SJSA1 (cell line): ENCODE results near the gene ALDH18A1. TPM values are rescaled to one million over a fixed set of nuclear protein-coding genes. Genes with fewer than 3 reads are reported as not detected.
A peak's percentile ranks its signal among the peaks of the same experiment; 100 is the strongest.
"Not testable (repeated sequence)": the region's sequence is repeated elsewhere in the genome, so short reads cannot be mapped to it uniquely, and the experiment has no call there.

Source experiments
- DNase-seq, 2 experiments: peaks; one replicate each; pipeline ENCODE4 v3.0.0-alpha.2; 2015 to 2020; ENCODE audit warnings: low spot score in 2 of 2, low read depth in 1 of 2
- H3K27ac ChIP-seq: fragments of 250-450 bp; sonication (Bioruptor Pico); 2 replicates; pipeline ENCODE4 v1.5.1; 2020; ENCODE audit warnings: mild to moderate bottlenecking, moderate library complexity
- H3K27me3 ChIP-seq: fragments of 250-450 bp; sonication (Bioruptor Pico); replicated peaks from 2 replicates; pipeline ENCODE4 v1.5.1; 2020; ENCODE audit warnings: mild to moderate bottlenecking, moderate library complexity
- H3K36me3 ChIP-seq: fragments of 250-450 bp; sonication (Bioruptor Pico); 2 replicates; pipeline ENCODE4 v1.5.1; 2020; ENCODE audit warnings: mild to moderate bottlenecking
- H3K4me1 ChIP-seq: fragments of 250-450 bp; sonication (Bioruptor Pico); replicated peaks from 2 replicates; pipeline ENCODE4 v1.6.1; 2021; ENCODE audit warnings: mild to moderate bottlenecking
- H3K4me3 ChIP-seq: fragments of 250-450 bp; sonication (Bioruptor Pico); 2 replicates; pipeline ENCODE4 v1.5.1; 2020; ENCODE audit warnings: mild to moderate bottlenecking
- H3K9me3 ChIP-seq: fragments of 250-450 bp; sonication (Bioruptor Pico); replicated peaks from 2 replicates; pipeline ENCODE4 v1.5.1; 2020; ENCODE audit warnings: mild to moderate bottlenecking
- total RNA-seq: library from RNA; depleted of rRNA; stranded (reverse); fragments of >200 nt; shearing (Covaris generic); gene quantifications from 2 replicates; pipeline ENCODE4 v1.2.3, GENCODE V29; 2014

The ALDH18A1 gene
- total RNA-seq, 1 experiment from 2014 or later = 55.0 TPM

DNA sequence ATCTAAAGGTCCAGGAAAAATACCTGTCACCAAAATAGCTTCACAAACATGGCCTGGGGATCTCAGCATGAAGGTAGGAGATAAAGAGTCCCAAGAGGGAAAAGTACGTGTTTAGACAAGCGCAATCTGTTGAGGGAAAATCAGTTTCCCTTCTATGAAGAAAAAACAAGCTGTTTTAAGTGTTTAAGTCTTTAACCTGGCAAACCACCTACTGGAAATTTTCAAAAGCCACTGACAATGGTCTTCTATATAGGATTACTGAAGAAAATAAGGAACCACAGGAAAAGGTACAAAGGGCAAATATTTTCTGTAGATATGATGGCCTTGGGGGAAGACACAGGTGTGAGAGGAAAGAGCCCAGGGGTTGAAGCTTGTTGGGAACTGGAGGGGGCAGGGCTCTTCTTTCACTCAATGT is 21.2 kb downstream of the ALDH18A1 start:
- no peaks in the 10 kb centered on the region for H3K9me3 ChIP-seq
- no peak for DNase-seq
- peaks cover 40% of the 10 kb centered on the region for H3K36me3 ChIP-seq
- no peaks in the 10 kb centered on the region for H3K27me3 ChIP-seq
- no peak overlapping the region for H3K4me3 ChIP-seq
- H3K27ac ChIP-seq = no peak overlapping the region
- no peaks in the 10 kb centered on the region for H3K4me1 ChIP-seq

DNA sequence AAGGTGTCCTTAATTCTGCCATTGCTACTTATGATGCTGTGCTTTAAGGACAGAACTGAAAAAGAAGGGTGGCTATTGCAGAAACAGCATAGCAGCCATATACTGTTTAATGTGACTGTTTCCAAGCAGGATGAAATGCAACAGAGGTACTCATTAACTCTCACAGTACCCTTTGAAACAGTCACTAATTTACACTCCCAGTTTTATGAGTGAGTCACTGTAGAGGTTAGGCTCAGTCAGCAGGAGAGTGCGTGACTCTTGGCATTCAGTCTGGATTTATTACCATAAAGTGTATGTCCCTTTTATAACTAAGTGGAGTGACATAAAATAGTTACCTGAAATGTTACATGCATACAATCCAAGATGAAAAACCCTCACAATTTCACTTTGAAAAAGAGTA is 27.7 kb downstream of the ALDH18A1 start:
- no peak overlapping the region for H3K4me3 ChIP-seq
- H3K36me3 ChIP-seq = peaks cover 54% of the 10 kb centered on the region
- no peak overlapping the region for H3K27ac ChIP-seq
- H3K9me3 ChIP-seq = no peaks in the 10 kb centered on the region
- no peaks in the 10 kb centered on the region for H3K4me1 ChIP-seq
- H3K27me3 ChIP-seq = no peaks in the 10 kb centered on the region
- no peak for DNase-seq

DNA sequence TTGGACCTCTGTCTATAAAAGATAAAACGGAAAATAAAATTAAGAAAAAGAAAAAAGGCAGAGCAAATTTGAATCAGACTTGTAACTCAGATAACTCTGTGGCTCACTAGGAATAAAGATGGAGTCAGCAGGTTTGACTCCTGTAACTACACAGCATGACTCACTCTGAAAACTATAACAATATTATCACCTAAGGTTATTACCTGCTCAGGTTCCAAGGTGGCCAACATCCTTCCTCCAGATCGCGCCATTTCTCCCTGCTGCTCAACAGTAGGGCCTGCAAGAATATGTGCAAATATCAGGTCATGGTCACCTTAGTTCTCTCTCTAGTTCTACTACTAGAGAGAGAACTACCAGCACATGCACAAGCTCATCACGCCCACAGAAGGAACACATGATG is 30.0 kb downstream of the ALDH18A1 start:
- Histone ChIP-seq H3K4me3 (no peak overlapping the region), H3K27me3 (no peaks in the 10 kb centered on the region), H3K36me3 (peaks cover 45% of the 10 kb centered on the region), H3K9me3 (no peaks in the 10 kb centered on the region), H3K27ac (no peak overlapping the region), H3K4me1 (no peaks in the 10 kb centered on the region)
- no peak for DNase-seq

DNA sequence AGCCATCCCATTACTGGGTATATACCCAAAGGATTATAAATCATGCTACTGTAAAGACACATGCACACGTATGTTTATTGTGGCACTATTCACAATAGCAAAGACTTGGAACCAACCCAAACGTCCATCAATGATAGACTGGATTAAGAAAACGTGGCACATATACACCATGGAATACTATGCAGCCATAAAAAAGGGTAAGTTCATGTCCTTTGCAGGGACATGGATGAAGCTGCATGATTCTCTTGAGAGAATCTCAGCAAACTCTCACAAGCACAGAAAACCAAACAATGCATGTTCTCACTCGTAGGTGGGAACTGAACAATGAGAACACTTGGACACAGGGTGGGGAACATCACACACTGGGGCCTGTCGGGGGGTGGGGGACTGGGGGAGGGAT is 36.1 kb downstream of the ALDH18A1 start:
- H3K36me3 ChIP-seq = peaks cover 54% of the 10 kb centered on the region
- not testable (repeated sequence) for H3K27me3 ChIP-seq, H3K9me3 ChIP-seq, DNase-seq, H3K4me3 ChIP-seq, H3K4me1 ChIP-seq, H3K27ac ChIP-seq

DNA sequence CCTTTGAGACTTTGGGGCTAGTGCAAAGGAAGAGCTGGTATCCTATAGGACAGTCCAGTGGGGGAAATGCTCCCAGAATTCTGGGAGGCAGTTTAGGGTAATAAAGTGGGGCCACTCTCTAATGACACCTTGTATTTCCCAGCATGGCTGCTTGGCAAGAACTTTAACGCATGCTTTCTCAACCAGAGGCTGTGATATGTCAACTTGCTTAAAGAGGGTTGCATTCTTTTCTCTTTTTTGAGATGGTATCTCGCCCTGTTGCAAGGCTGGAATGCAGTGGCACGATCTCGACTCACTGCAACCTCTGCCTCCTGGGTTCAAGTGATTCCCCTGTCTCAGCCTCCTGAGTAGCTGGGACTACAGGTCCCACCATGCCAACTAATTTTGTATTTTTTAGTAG is 38.4 kb downstream of the ALDH18A1 start:
- Histone ChIP-seq H3K36me3 (peaks cover 64% of the 10 kb centered on the region), H3K4me1 (no peaks in the 10 kb centered on the region), H3K9me3 (no peaks in the 10 kb centered on the region), H3K27me3 (no peaks in the 10 kb centered on the region), H3K27ac (no peak overlapping the region), H3K4me3 (no peak overlapping the region)
- DNase-seq = no peak

DNA sequence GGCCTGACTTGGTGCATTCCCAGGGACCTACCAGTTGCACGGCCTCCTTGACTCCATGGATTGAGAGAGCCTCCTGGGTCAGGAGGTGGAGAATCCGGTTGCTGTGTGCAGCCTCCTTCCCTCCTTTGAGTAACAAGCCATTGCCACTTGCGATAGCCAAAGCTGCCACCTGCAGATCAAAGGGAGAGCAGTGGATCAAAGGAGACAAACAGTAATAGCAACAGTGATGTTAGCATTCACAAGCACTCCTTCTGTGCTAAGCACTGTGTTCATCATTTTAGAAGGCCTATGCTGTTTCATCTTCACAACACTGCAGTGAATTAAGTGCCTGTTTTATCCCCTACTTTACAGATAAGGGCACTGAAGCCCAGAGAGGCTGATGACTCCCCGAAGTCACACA is 40.1 kb downstream of the ALDH18A1 start:
- Histone ChIP-seq H3K4me1 (no peaks in the 10 kb centered on the region), H3K4me3 (no peak overlapping the region), H3K36me3 (peaks cover 77% of the 10 kb centered on the region), H3K27ac (no peak overlapping the region), H3K27me3 (no peaks in the 10 kb centered on the region), H3K9me3 (no peaks in the 10 kb centered on the region)
- DNase-seq = no peak

DNA sequence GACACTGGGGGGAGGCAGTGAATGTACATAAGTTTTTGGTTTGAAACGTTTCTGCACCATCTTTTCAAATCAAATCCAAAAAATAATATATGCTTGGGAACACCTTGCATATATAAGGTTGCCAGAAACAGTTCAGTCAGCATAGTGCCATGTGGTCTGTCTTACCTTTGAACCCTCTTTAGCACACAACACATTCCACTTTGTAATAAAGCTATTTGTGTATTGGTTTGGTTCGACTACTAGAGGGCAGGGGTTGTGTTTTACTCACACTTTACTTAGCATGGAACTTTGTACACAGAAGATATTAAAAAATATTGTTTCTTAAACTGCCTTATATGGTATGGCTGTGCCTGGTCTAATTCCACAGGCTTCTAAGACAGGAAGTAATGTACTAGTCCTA is 43.2 kb downstream of the ALDH18A1 start:
- Histone ChIP-seq H3K27me3 (no peaks in the 10 kb centered on the region), H3K4me3 (no peak overlapping the region), H3K4me1 (no peaks in the 10 kb centered on the region), H3K27ac (no peak overlapping the region), H3K36me3 (peaks cover 85% of the 10 kb centered on the region), H3K9me3 (no peaks in the 10 kb centered on the region)
- DNase-seq = no peak

DNA sequence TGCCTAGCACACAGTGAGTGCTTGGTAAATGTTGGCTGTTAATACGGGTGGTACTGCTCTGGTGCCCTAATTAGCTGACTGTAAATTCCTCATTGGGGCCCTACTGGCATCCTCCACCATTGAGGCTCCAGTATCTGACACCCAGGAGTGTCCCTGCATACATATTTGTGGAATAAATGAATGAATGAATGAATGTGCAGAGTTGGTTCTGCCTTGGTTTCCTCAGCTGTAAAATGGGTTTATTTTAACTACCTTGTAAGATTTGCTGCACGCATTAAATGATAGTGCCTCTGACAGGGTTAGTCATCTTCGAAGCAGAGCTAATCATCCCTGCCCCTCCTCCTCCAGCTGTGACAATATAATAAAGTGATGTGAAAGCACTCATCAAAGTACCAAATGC is 45.8 kb downstream of the ALDH18A1 start:
- H3K4me1 ChIP-seq = no peaks in the 10 kb centered on the region
- no peak overlapping the region for H3K27ac ChIP-seq
- H3K4me3 ChIP-seq = no peak overlapping the region
- no peak for DNase-seq
- H3K9me3 ChIP-seq = no peaks in the 10 kb centered on the region
- H3K36me3 ChIP-seq = peaks cover 68% of the 10 kb centered on the region
- no peaks in the 10 kb centered on the region for H3K27me3 ChIP-seq

DNA sequence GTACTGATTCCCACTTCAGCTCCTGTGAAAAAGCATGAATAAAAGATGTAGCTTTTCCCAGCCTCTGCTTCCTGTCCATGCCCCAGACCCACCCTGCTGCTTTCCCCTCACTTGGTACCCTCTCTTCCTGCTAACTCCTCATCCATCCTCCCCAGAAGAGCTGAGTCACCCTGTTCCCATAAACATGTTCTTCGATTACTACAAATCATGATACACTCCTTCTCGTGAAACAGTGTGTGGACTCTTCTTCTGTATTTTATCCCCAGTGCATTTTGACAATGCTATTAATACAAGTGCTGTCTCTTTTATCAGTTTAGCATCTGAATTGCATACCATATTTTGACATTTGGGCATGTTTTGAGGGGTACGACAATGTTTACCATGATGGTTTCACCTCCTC is 49.6 kb downstream of the ALDH18A1 start:
- Histone ChIP-seq H3K36me3 (peaks cover 36% of the 10 kb centered on the region), H3K4me1 (no peaks in the 10 kb centered on the region), H3K27ac (no peak overlapping the region), H3K9me3 (no peaks in the 10 kb centered on the region), H3K27me3 (no peaks in the 10 kb centered on the region), H3K4me3 (no peak overlapping the region)
- no peak for DNase-seq

DNA sequence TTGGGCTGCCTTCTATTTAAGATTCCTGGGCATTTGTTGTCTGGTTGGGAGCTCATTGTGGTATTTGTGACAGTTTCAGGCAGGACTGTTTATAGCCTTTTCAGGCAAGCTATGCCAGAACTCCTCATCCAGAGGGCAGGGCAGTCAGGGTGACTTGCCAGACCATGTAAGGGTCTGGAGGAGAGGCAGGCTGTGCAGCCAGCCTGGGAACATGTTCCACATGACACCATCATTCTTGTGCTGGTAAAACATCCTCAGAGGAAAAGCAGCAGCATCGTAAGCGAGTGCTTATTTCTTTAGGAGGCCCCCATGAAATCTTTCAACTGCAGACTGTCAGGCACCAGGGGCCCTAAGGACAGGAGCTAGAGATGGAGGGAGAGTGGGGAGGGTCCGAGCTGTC is 51.3 kb downstream of the ALDH18A1 start:
- Histone ChIP-seq H3K9me3 (no peaks in the 10 kb centered on the region), H3K4me3 (no peak overlapping the region), H3K36me3 (peaks cover 22% of the 10 kb centered on the region), H3K27ac (no peak overlapping the region), H3K27me3 (0 out of 2 replicates have a peak, but pooled peaks cover 2% of the 10 kb centered on the region), H3K4me1 (no peaks in the 10 kb centered on the region)
- no peak for DNase-seq

DNA sequence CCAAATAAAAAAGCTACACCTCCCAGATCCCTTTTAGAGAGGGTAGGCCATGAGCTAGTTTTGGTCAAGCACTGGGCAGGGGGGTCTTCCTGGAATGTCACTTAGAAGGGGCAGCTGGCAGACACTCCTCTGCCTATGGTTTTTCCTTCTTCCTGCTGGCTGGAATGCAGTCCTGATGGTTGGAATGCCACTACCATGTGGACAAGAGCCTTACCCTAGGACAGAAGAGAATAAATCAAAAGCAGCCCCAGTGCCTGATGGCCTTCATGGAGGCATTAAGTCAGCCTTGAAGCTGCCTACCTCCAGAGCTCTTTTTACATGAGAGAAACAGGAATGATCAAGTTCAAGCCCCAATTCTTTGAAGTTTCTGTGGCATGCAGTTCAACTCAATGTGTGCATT is 51.9 kb downstream of the ALDH18A1 start:
- H3K27ac ChIP-seq = no peak overlapping the region
- peaks cover 17% of the 10 kb centered on the region for H3K36me3 ChIP-seq
- no peak overlapping the region for H3K4me3 ChIP-seq
- H3K27me3 ChIP-seq = 0 out of 2 replicates have a peak, but pooled peaks cover 2% of the 10 kb centered on the region
- no peaks in the 10 kb centered on the region for H3K4me1 ChIP-seq
- no peaks in the 10 kb centered on the region for H3K9me3 ChIP-seq
- DNase-seq = no peak

DNA sequence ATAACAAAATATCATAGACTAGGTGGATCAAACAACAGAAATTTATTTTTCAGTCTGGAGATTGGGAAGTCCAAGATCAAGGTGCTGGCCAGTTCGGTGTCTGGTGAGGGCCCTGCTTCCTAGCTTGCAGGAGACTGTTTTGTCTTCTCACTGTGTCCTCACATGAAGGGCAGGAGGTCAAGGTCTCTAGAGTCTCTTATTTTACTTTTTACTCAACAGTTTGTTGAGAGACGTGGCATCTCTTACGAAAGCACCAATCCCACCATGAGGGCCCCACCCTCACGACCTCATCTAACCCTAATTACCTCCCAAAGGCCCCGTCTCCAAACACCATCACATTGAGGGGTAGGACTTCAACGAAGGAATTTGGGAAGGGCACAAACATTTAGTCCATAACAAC is 54.1 kb downstream of the ALDH18A1 start:
- H3K27ac ChIP-seq = no peak overlapping the region
- DNase-seq = no peak

DNA sequence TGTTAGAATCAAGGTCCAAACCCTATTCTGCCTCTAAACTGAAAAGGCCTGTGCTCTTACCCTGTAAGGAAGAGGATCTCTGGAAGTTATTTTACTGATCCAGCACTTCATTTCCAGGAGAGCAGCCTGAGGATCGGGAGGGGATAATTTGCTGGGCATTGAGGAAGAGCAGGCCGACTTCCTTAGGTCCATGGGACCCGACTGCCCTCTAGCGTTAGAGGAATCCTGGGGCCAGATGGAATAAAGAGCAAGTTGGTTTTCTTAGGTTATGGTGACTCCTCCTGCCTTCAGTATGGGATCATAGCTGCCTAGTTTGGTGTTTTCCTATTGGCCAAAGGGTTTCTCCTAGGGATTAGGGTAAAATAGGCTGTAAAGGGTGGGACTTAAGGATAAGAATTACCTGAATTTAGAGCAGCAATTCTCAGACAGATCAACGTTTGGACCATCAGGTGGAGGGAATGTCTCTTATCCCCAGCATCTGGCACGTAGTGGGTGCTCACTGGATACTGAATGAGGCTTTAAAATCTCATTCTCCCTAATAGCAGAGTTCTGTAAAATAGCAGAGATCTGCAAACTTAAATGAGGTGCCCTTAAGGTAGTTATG is 55.3 kb downstream of the ALDH18A1 start:
- Histone ChIP-seq H3K36me3 (peaks cover 4% of the 10 kb centered on the region), H3K4me3 (no peak overlapping the region)

More for the DNA sequence above, 54.1 kb downstream of the ALDH18A1 start:
- Histone ChIP-seq H3K27me3 (0 out of 2 replicates have a peak, but pooled peaks cover 2% of the 10 kb centered on the region), H3K4me3 (no peak overlapping the region), H3K4me1 (no peaks in the 10 kb centered on the region), H3K9me3 (no peaks in the 10 kb centered on the region), H3K36me3 (peaks cover 4% of the 10 kb centered on the region)

DNA sequence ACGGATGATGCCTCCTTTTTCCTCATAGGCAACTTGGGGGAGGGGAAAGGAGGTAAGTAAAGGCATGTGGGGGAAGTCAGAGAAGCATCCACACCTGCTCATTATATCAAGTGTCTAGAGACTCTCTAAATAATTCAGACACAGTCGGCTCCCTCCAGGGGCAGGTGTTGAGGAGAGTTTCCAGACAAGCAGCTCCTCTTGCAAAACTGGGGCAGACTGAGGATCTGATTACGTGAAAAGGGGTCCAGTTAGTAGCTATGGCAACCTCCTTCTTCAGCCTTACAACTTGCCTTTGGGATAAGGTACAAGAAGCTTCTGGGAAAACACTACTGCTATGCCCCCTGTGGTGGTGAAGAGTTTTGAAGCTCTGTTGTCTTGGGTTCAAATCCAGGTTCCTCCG is 56.4 kb downstream of the ALDH18A1 start:
- no peak for DNase-seq
- Histone ChIP-seq H3K27me3 (0 out of 2 replicates have a peak, but pooled peaks cover 2% of the 10 kb centered on the region), H3K4me1 (no peaks in the 10 kb centered on the region), H3K36me3 (peaks cover 1% of the 10 kb centered on the region; the same call in 1 of the 2 replicates), H3K9me3 (no peaks in the 10 kb centered on the region; the same call in 1 of the 2 replicates), H3K4me3 (no peak overlapping the region), H3K27ac (no peak overlapping the region)

More for the DNA sequence above, 55.3 kb downstream of the ALDH18A1 start:
- no peaks in the 10 kb centered on the region; the same call in 1 of the 2 replicates for H3K9me3 ChIP-seq
- H3K4me1 ChIP-seq = no peaks in the 10 kb centered on the region
- no peak overlapping the region for H3K27ac ChIP-seq
- peak; percentile 60 to 73 for DNase-seq
- H3K27me3 ChIP-seq = 0 out of 2 replicates have a peak, but pooled peaks cover 2% of the 10 kb centered on the region

DNA sequence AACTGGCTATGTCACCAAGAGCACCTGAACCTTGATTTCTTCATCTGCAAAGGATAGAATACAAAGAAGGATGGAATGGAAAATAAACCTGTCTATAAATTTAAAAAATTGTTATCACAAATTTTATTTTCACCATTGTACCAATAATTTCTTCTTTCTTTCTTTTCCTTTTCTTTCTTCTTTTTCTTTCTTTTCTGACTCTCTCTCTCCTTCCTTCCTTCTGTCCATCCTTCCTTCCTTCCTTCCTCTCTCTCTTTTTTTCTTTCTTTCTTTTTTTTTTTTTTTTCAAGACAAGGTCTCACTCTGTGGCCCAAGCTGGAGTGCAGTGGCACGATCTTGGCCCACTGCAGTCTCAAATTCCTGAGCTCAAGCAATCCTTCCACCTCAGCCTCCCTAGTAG is 58.7 kb downstream of the ALDH18A1 start:
- H3K9me3 ChIP-seq = no peaks in the 10 kb centered on the region; the same call in 1 of the 2 replicates
- no peak for DNase-seq
- peaks cover 2% of the 10 kb centered on the region; the same call in 1 of the 2 replicates for H3K27me3 ChIP-seq
- H3K4me1 ChIP-seq = no peaks in the 10 kb centered on the region
- no peaks in the 10 kb centered on the region for H3K36me3 ChIP-seq
- H3K4me3 ChIP-seq = no peak overlapping the region
- H3K27ac ChIP-seq = no peak overlapping the region
